SK-N-SH treated with all-trans-retinoic acid at 6 μM for 48 hours (cell line): Measurements from ENCODE around the gene ASCC3.

Experiments
- ATAC-seq: fragments of 200-7000 bp; cut with Tn5 transposase; 3 replicates; pipeline ENCODE4 v1.9.1; 2020; ENCODE audit warnings: mild to moderate bottlenecking, moderate library complexity
- ARNTL ChIP-seq: fragments of 450-650 bp; formaldehyde crosslinking; IDR thresholded peaks from 2 replicates; pipeline ENCODE4 v1.5.0; 2020; ENCODE audit warnings: low read depth, mild to moderate bottlenecking, moderate library complexity, borderline replicate concordance
- CSDC2 ChIP-seq: fragments of 250-450 bp; sonication (Bioruptor Pico); IDR thresholded peaks from 2 replicates; pipeline ENCODE4 v1.5.0; 2020; ENCODE audit warnings: mild to moderate bottlenecking, moderate library complexity
- ESRRG ChIP-seq: fragments of 250-450 bp; sonication (Bioruptor Pico); IDR thresholded peaks from 2 replicates; pipeline ENCODE4 v1.6.1; 2021; ENCODE audit warnings: mild to moderate bottlenecking
- GLIS3 ChIP-seq: fragments of 250-450 bp; sonication (Bioruptor Pico); IDR thresholded peaks from 2 replicates; pipeline ENCODE4 v1.5.0; 2020; ENCODE audit warnings: mild to moderate bottlenecking, moderate library complexity
- ISL1 ChIP-seq: fragments of 250-450 bp; sonication (Bioruptor Pico); IDR thresholded peaks from 2 replicates; pipeline ENCODE4 v2.1.2; 2022; ENCODE audit warnings: mild to moderate bottlenecking, moderate library complexity
- OSR1 ChIP-seq: fragments of 250-450 bp; sonication (Bioruptor Pico); IDR thresholded peaks from 2 replicates; pipeline ENCODE4 v1.8.0; 2022; ENCODE audit warnings: moderate library complexity, mild to moderate bottlenecking, inconsistent platforms
- PPARA ChIP-seq: fragments of 250-450 bp; sonication (Bioruptor Pico); IDR thresholded peaks from 2 replicates; pipeline ENCODE4 v1.5.0; 2020; ENCODE audit warnings: mild to moderate bottlenecking, borderline replicate concordance
- RARB ChIP-seq: fragments of 250-450 bp; sonication (Bioruptor Pico); IDR thresholded peaks from 2 replicates; pipeline ENCODE4 v1.8.0; 2021; ENCODE audit warnings: mild to moderate bottlenecking, moderate library complexity
- SNAI2 ChIP-seq: fragments of 250-450 bp; sonication (Bioruptor Pico); IDR thresholded peaks from 2 replicates; pipeline ENCODE4 v1.5.0; 2020; ENCODE audit warnings: mild to moderate bottlenecking, moderate library complexity
- TCF4 ChIP-seq: fragments of 250-450 bp; sonication (Bioruptor Pico); IDR thresholded peaks from 2 replicates; pipeline ENCODE4 v1.8.0; 2021; ENCODE audit warnings: mild to moderate bottlenecking, moderate library complexity, borderline replicate concordance
- TOX ChIP-seq: fragments of 250-450 bp; sonication (Bioruptor Pico); IDR thresholded peaks from 2 replicates; pipeline ENCODE4 v1.8.0; 2021; ENCODE audit warnings: mild to moderate bottlenecking, moderate library complexity, borderline replicate concordance
- ZC3H10 ChIP-seq: fragments of 250-450 bp; sonication (Bioruptor Pico); IDR thresholded peaks from 2 replicates; pipeline ENCODE4 v1.5.1; 2021; ENCODE audit warnings: mild to moderate bottlenecking, moderate library complexity
- ZFP3 ChIP-seq: fragments of 250-450 bp; sonication (Bioruptor Pico); IDR thresholded peaks from 2 replicates; pipeline ENCODE4 v1.5.0; 2020; ENCODE audit warnings: mild to moderate bottlenecking, moderate library complexity
- ZFP30 ChIP-seq: fragments of 450-650 bp; formaldehyde crosslinking; IDR thresholded peaks from 2 replicates; pipeline ENCODE4 v1.5.0; 2022; ENCODE audit warnings: mild to moderate bottlenecking, moderate library complexity
- ZNF565 ChIP-seq: fragments of 450-650 bp; formaldehyde crosslinking; conservative IDR thresholded peaks from 2 replicates; pipeline ENCODE4 v1.5.0; 2020; ENCODE audit warnings: low read depth, mild to moderate bottlenecking, moderate library complexity
- ZNF70 ChIP-seq: fragments of 450-650 bp; formaldehyde crosslinking; IDR thresholded peaks from 2 replicates; pipeline ENCODE4 v1.5.0; 2020; ENCODE audit warnings: mild to moderate bottlenecking, moderate library complexity
- ZNF8 ChIP-seq: fragments of 450-650 bp; formaldehyde crosslinking; IDR thresholded peaks from 2 replicates; pipeline ENCODE4 v1.5.0; 2020; ENCODE audit warnings: mild to moderate bottlenecking, moderate library complexity
- TF ChIP-seq, protein P1 (sequence below): fragments of 250-450 bp; sonication (Bioruptor Pico); IDR thresholded peaks from 2 replicates; pipeline ENCODE4 v1.8.0; 2021; ENCODE audit warnings: low read depth, mild to moderate bottlenecking, moderate library complexity, borderline replicate concordance
- TF ChIP-seq, protein P2 (sequence below): fragments of 250-450 bp; sonication (Bioruptor Pico); IDR thresholded peaks from 2 replicates; pipeline ENCODE4 v1.5.0; 2020; ENCODE audit warnings: mild to moderate bottlenecking, moderate library complexity
- TF ChIP-seq, protein P3 (sequence below): fragments of 250-450 bp; sonication (Bioruptor Pico); IDR thresholded peaks from 2 replicates; pipeline ENCODE4 v1.5.1; 2021; ENCODE audit warnings: mild to moderate bottlenecking, moderate library complexity
- TF ChIP-seq, protein P4 (sequence below): fragments of 250-450 bp; sonication (Bioruptor Pico); IDR thresholded peaks from 2 replicates; pipeline ENCODE4 v1.5.1; 2020; ENCODE audit warnings: low read depth, mild to moderate bottlenecking, moderate library complexity

ASCC3 gene

GRCh38 chr6:100880149-100880852 lies 828 bp downstream of the ASCC3 start (continued):
- TF ChIP-seq CSDC2: no peak
- TF ChIP-seq RARB (CRISPR knock-in tag): no peak
- TF ChIP-seq, all 23 proteins: peak for 0

- ATAC-seq: no peak
- no peak for TF ChIP-seq TOX (CRISPR knock-in tag)
- TF ChIP-seq, protein P1, sequence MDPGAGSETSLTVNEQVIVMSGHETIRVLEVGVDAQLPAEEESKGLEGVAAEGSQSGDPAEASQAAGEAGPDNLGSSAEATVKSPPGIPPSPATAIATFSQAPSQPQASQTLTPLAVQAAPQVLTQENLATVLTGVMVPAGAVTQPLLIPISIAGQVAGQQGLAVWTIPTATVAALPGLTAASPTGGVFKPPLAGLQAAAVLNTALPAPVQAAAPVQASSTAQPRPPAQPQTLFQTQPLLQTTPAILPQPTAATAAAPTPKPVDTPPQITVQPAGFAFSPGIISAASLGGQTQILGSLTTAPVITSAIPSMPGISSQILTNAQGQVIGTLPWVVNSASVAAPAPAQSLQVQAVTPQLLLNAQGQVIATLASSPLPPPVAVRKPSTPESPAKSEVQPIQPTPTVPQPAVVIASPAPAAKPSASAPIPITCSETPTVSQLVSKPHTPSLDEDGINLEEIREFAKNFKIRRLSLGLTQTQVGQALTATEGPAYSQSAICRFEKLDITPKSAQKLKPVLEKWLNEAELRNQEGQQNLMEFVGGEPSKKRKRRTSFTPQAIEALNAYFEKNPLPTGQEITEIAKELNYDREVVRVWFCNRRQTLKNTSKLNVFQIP (CRISPR knock-in tag): no peak
- no peak for TF ChIP-seq ZNF8 (CRISPR knock-in tag)
- TF ChIP-seq SNAI2: no peak
- no peak for TF ChIP-seq ZNF565 (CRISPR knock-in tag)
- TF ChIP-seq ZFP3 (CRISPR knock-in tag): no peak
- TF ChIP-seq ZNF70 (CRISPR knock-in tag): no peak
- TF ChIP-seq ESRRG (CRISPR knock-in tag): no peak
- no peak for TF ChIP-seq PPARA (CRISPR knock-in tag)
- TF ChIP-seq, protein P2, sequence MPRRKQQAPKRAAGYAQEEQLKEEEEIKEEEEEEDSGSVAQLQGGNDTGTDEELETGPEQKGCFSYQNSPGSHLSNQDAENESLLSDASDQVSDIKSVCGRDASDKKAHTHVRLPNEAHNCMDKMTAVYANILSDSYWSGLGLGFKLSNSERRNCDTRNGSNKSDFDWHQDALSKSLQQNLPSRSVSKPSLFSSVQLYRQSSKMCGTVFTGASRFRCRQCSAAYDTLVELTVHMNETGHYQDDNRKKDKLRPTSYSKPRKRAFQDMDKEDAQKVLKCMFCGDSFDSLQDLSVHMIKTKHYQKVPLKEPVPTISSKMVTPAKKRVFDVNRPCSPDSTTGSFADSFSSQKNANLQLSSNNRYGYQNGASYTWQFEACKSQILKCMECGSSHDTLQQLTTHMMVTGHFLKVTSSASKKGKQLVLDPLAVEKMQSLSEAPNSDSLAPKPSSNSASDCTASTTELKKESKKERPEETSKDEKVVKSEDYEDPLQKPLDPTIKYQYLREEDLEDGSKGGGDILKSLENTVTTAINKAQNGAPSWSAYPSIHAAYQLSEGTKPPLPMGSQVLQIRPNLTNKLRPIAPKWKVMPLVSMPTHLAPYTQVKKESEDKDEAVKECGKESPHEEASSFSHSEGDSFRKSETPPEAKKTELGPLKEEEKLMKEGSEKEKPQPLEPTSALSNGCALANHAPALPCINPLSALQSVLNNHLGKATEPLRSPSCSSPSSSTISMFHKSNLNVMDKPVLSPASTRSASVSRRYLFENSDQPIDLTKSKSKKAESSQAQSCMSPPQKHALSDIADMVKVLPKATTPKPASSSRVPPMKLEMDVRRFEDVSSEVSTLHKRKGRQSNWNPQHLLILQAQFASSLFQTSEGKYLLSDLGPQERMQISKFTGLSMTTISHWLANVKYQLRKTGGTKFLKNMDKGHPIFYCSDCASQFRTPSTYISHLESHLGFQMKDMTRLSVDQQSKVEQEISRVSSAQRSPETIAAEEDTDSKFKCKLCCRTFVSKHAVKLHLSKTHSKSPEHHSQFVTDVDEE (CRISPR knock-in tag): no peak
- TF ChIP-seq, protein P3, sequence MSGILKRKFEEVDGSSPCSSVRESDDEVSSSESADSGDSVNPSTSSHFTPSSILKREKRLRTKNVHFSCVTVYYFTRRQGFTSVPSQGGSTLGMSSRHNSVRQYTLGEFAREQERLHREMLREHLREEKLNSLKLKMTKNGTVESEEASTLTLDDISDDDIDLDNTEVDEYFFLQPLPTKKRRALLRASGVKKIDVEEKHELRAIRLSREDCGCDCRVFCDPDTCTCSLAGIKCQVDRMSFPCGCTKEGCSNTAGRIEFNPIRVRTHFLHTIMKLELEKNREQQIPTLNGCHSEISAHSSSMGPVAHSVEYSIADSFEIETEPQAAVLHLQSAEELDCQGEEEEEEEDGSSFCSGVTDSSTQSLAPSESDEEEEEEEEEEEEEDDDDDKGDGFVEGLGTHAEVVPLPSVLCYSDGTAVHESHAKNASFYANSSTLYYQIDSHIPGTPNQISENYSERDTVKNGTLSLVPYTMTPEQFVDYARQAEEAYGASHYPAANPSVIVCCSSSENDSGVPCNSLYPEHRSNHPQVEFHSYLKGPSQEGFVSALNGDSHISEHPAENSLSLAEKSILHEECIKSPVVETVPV: no peak
- TF ChIP-seq ISL1 (CRISPR knock-in tag): no peak
- TF ChIP-seq TCF4 (CRISPR knock-in tag): no peak
- no peak for TF ChIP-seq OSR1 (CRISPR knock-in tag)
- TF ChIP-seq GLIS3: no peak
- TF ChIP-seq, protein P4, sequence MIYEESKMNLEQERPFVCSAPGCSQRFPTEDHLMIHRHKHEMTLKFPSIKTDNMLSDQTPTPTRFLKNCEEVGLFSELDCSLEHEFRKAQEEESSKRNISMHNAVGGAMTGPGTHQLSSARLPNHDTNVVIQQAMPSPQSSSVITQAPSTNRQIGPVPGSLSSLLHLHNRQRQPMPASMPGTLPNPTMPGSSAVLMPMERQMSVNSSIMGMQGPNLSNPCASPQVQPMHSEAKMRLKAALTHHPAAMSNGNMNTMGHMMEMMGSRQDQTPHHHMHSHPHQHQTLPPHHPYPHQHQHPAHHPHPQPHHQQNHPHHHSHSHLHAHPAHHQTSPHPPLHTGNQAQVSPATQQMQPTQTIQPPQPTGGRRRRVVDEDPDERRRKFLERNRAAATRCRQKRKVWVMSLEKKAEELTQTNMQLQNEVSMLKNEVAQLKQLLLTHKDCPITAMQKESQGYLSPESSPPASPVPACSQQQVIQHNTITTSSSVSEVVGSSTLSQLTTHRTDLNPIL: no peak
- TF ChIP-seq RARB (CRISPR knock-in tag): no peak
- TF ChIP-seq ZC3H10 (CRISPR knock-in tag): no peak
- no peak for TF ChIP-seq ARNTL
- no peak for TF ChIP-seq CSDC2
Measured at GRCh38 chr6:100879317-100879716, 1.8 kb downstream of the ASCC3 start.

- TF ChIP-seq ZNF565 (CRISPR knock-in tag) (no peak), TOX (CRISPR knock-in tag) (no peak), PPARA (CRISPR knock-in tag) (no peak), ZFP30 (CRISPR knock-in tag) (no peak), ZC3H10 (CRISPR knock-in tag) (no peak), GLIS3 (no peak), RARB (CRISPR knock-in tag) (no peak), ISL1 (CRISPR knock-in tag) (no peak), ZNF70 (CRISPR knock-in tag) (no peak), TCF4 (CRISPR knock-in tag) (no peak), ESRRG (CRISPR knock-in tag) (no peak)
- TF ChIP-seq, protein P3: no peak
- TF ChIP-seq, all 23 proteins: peak for 0
- no peak for ATAC-seq
Measured at GRCh38 chr6:100877851-100878250, 3.3 kb downstream of the ASCC3 start.
